ENCODE measurements around the gene COMTD1.

DNA sequence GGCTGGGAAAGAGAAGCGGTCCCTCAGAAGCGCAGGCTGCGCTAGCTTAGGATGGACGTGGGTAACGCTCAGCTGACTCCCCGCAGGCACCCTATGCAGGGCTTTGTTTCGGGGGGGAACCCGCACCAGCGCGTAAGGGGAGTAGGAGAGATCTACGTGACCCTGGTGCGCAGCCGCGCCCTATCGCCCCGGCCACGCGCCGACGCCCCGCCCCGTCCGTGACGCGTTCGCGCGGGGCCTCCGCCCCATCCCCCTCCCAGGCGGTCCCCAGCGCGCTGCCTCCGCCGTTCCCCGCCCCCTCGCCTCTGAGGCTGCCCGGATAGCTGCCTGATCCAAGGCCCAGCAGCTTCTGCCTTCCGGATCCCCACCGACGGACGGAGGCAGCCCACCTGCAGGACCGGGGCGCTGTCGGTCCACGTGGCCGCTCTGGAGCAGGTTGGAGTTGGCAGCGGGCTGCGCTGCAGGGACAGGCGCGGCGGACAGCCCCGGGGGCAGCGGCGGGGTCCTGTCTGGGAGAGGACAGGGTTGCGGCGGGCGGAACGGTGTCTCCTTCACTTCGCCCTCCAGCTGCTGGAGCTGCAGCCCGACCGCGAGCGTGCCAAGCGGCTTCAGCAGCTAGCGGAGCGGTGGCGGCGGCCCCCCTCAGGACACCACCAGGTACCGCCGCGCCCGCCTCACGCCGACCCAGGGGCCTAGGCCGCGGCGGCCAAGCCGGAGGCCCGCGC lies 25.3 kb downstream of the COMTD1 start, which contains the start of gene VDAC2:
- TF ChIP-seq CTCF (IDR thresholded peaks at IDR 0.05): no peak
- TF ChIP-seq POLR2A (IDR thresholded peaks at IDR 0.05): no peak
